Measurements from ENCODE around the gene PKP1.

DNA sequence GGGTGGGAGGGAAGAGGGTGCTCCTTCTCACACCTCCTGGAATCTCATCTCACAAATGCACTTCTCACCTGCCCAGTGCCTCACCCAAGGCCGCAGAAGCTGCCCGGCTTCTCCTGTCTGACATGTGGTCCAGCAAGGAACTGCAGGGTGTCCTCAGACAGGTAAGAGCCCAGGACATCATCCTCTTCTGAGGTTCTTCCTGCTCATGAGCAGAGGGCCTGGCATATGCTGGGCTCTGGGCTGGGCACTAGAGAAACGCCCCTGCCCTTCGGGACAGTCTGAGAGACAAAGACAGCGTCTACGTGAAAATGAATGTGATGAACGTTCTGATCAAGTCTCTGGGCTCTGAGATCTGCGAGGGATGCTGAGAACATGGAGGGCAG, 42.4 kb downstream of the PKP1 start:
- TF ChIP-seq, protein P1, sequence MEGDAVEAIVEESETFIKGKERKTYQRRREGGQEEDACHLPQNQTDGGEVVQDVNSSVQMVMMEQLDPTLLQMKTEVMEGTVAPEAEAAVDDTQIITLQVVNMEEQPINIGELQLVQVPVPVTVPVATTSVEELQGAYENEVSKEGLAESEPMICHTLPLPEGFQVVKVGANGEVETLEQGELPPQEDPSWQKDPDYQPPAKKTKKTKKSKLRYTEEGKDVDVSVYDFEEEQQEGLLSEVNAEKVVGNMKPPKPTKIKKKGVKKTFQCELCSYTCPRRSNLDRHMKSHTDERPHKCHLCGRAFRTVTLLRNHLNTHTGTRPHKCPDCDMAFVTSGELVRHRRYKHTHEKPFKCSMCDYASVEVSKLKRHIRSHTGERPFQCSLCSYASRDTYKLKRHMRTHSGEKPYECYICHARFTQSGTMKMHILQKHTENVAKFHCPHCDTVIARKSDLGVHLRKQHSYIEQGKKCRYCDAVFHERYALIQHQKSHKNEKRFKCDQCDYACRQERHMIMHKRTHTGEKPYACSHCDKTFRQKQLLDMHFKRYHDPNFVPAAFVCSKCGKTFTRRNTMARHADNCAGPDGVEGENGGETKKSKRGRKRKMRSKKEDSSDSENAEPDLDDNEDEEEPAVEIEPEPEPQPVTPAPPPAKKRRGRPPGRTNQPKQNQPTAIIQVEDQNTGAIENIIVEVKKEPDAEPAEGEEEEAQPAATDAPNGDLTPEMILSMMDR (optimal IDR thresholded peaks at IDR 0.05 in 1 of 3, IDR thresholded peaks at IDR 0.05 in 1 of 3, conservative IDR thresholded peaks at IDR 0.05 in 1 of 3; ENCODE audit: extremely low read depth in 1 of 3, insufficient read depth in 2 of 3, low read length in 3 of 3): no peak
- no peak for TF ChIP-seq EZH2 (IDR thresholded peaks at IDR 0.05; ENCODE audit: low read length)
